Stomach (tissue), 9 donors: Measurements from ENCODE around the gene NPAT. TPM values are rescaled to one million over a fixed set of nuclear protein-coding genes. Genes with fewer than 3 reads are reported as not detected.
A peak's percentile ranks its signal among the peaks of the same experiment; 100 is the strongest.

ENCODE experiments used
- DNase-seq, 2 donors: peaks; one replicate each; pipeline versions ENCODE4 v3.0.0 to v3.0.0-alpha.2; 2013 to 2019
- H3K27ac ChIP-seq, 5 donors: fragments of 200-600 bp in 4 of 5; sonication (generic) in 4 of 5; one replicate each; pipeline ENCODE4 v1.5.1; 2013 to 2019; ENCODE audit warnings: mild to moderate bottlenecking in 1 of 5, moderate library complexity in 1 of 5
- H3K27me3 ChIP-seq, 3 donors: fragments of 200-600 bp; sonication (generic); one replicate each; pipeline ENCODE4 v1.5.1; 2017 to 2019; ENCODE audit warnings: mixed run types in 1 of 3
- H3K36me3 ChIP-seq, 4 donors: fragments of 200-600 bp; sonication (generic); 1 replicate in 3 of 4; 2 replicates in 1 of 4; pipeline ENCODE4 v1.5.1; 2016 to 2019
- H3K4me1 ChIP-seq, 4 donors: fragments of 200-600 bp; sonication (generic); one replicate each; pipeline ENCODE4 v1.5.1; 2016 to 2019
- H3K4me3 ChIP-seq, 4 donors: fragments of 200-600 bp; sonication (generic) in 3 of 4; one replicate each; pipeline ENCODE4 v1.5.1; 2016 to 2019; ENCODE audit warnings: mild to moderate bottlenecking in 1 of 4
- H3K9me3 ChIP-seq, 4 donors: fragments of 200-600 bp; sonication (generic); one replicate each; pipeline ENCODE4 v1.5.1; 2016 to 2019
- CTCF ChIP-seq, 7 experiments: fragments of 450-650 bp in 4 of 7; fragments of 200-600 bp in 3 of 7; sonication (generic) in 3 of 7; IDR thresholded peaks; one replicate each; pipeline ENCODE4 v1.5.1; 2016 to 2019; ENCODE audit warnings: antibody characterized with exemption in 7 of 7, control low read depth in 2 of 7, mild to moderate bottlenecking in 1 of 7
- EP300 ChIP-seq: sonication (generic); formaldehyde crosslinking; IDR thresholded peaks from one replicate; pipeline ENCODE4 v1.6.1; 2017; ENCODE audit warnings: antibody characterized with exemption
- POLR2A ChIP-seq, 4 donors: fragments of 450-650 bp; IDR thresholded peaks; one replicate each; pipeline ENCODE4 v1.6.1; 2016; ENCODE audit warnings: antibody characterized with exemption in 4 of 4, control low read depth in 2 of 4, mild to moderate bottlenecking in 1 of 4, moderate library complexity in 1 of 4
- POLR2AphosphoS5 ChIP-seq, 3 donors: sonication (generic); formaldehyde crosslinking; IDR thresholded peaks; one replicate each; pipeline ENCODE4 v1.6.1; 2016; ENCODE audit warnings: antibody characterized with exemption in 3 of 3
- WGBS, 5 donors: extraction: QIAGEN DNeasy Blood & Tissue Kit in 3 of 5; methylation state at CpG; one replicate each; pipeline versions ENCODE4 v1.1.5 to v1.1.7; 2013 to 2018; 5-methylcytosine and 5-hydroxymethylcytosine counted together
- intact Hi-C: fragments of 100-400 bp; cut with DNase I; formaldehyde crosslinking; loops from one replicate; pipeline ENCODE4 v1.15.1; 2023; ENCODE audit warnings: low total_unique reads
- polyA plus RNA-seq, 3 donors: library from polyadenylated mRNA; stranded (reverse); fragments of 200-250 nt; gene quantifications; one replicate each; pipeline ENCODE4 v1.2.3, GENCODE V29; 2013
- total RNA-seq, 5 donors: library from RNA; depleted of rRNA; stranded (reverse); fragments of >200 nt; gene quantifications; one replicate each; pipeline versions ENCODE4 v1.1.0 to v1.2.3, GENCODE V29; 2014 to 2016
- donor health status: healthy with polysubstance abuse.
- donor health status: Bipolar disorder and iron deficiency.
- donor health status: healthy.

The NPAT gene
- total and polyA plus RNA-seq, 8 donors, result 2.1 to 36.6 (median 9.3) TPM

- no peaks in the 10 kb centered on the region for H3K27me3 ChIP-seq
- peak overlapping the region; percentile 92 to 98 (median 97) for H3K27ac ChIP-seq
- 4 to 9% (median 7%) methylated on average over 20 of the region's 20 CpGs for WGBS, 5 donors
- peaks cover 0 to 16% (median 8%) of the 10 kb centered on the region in 4 donors for H3K36me3 ChIP-seq
- H3K9me3 ChIP-seq, result no peaks in the 10 kb centered on the region
- peak in 1 of 2 donors; percentile 31 for DNase-seq
- peak overlapping the region; percentile 71 to 86 (median 79) for H3K4me3 ChIP-seq
- intact Hi-C loops, result no loop called here
- no peak for TF ChIP-seq POLR2A (IDR thresholded peaks at IDR 0.05)
- no peak for TF ChIP-seq CTCF (IDR thresholded peaks at IDR 0.05)
- TF ChIP-seq POLR2AphosphoS5 (IDR thresholded peaks at IDR 0.05), result no peak
- no peak for TF ChIP-seq EP300
- peaks cover 21 to 69% (median 52%) of the 10 kb centered on the region in 4 donors for H3K4me1 ChIP-seq
Measured at GRCh38 chr11:108223348-108224149, 1.1 kb upstream of the NPAT start.

GRCh38 chr11:108221911-108222573, 396 bp downstream of the NPAT start:
- Histone ChIP-seq H3K27me3 (no peaks in the 10 kb centered on the region), H3K36me3 (peaks cover 0 to 1% (median 0%) of the 10 kb centered on the region in 4 donors), H3K4me3 (peak overlapping the region; percentile 71 to 86 (median 79)), H3K9me3 (no peaks in the 10 kb centered on the region), H3K27ac (peak overlapping the region; percentile 92 to 98 (median 96)), H3K4me1 (peaks cover 21 to 71% (median 53%) of the 10 kb centered on the region in 4 donors)
- peak in 1 of 2 donors; percentile 31 for DNase-seq
- 0 to 1% (median 0%) methylated on average over 28 to 29 of the region's 29 CpGs for WGBS, 5 donors
- intact Hi-C loops, result no loop called here
- TF ChIP-seq CTCF (IDR thresholded peaks at IDR 0.05) (no peak), POLR2A (IDR thresholded peaks at IDR 0.05) (no peak), POLR2AphosphoS5 (IDR thresholded peaks at IDR 0.05) (no peak), EP300 (no peak)

- H3K4me3 ChIP-seq, result peak overlapping the region; percentile 71 to 86 (median 79)
- intact Hi-C loops, result no loop called here
- DNase-seq, result peak in 1 of 2 donors; percentile 49
- H3K4me1 ChIP-seq, result peaks cover 21 to 67% (median 48%) of the 10 kb centered on the region in 4 donors
- H3K36me3 ChIP-seq, result no peaks in the 10 kb centered on the region
- H3K9me3 ChIP-seq, result no peaks in the 10 kb centered on the region
- H3K27ac ChIP-seq, result peak overlapping the region in 4 of 5 donors; percentile 92 to 98 (median 96)
- H3K27me3 ChIP-seq, result no peaks in the 10 kb centered on the region
- TF ChIP-seq CTCF (IDR thresholded peaks at IDR 0.05), result no peak
- TF ChIP-seq POLR2AphosphoS5 (IDR thresholded peaks at IDR 0.05), result no peak
- TF ChIP-seq POLR2A (IDR thresholded peaks at IDR 0.05), result no peak
- TF ChIP-seq EP300, result no peak
- WGBS, 5 donors, result 1% methylated on average over 12 of the region's 12 CpGs
Measured at GRCh38 chr11:108221371-108221770, 1.1 kb downstream of the NPAT start.

- no peak for DNase-seq
- no peaks in the 10 kb centered on the region for H3K36me3 ChIP-seq
- no peaks in the 10 kb centered on the region for H3K9me3 ChIP-seq
- 43 to 48% (median 48%) methylated on average over 5 of the region's 5 CpGs for WGBS, 5 donors
- intact Hi-C loops, result no loop called here
- TF ChIP-seq CTCF (IDR thresholded peaks at IDR 0.05) (no peak), POLR2A (IDR thresholded peaks at IDR 0.05) (no peak), POLR2AphosphoS5 (IDR thresholded peaks at IDR 0.05) (no peak), EP300 (no peak)
- H3K4me1 ChIP-seq, result peaks cover 21 to 65% (median 46%) of the 10 kb centered on the region in 4 donors
- H3K27ac ChIP-seq, result peak overlapping the region in 2 of 5 donors; percentile 95 to 98
- H3K4me3 ChIP-seq, result peak overlapping the region; percentile 71 to 86 (median 79)
- no peaks in the 10 kb centered on the region for H3K27me3 ChIP-seq
Measured at GRCh38 chr11:108220721-108221336, 1.6 kb downstream of the NPAT start.
